Epithelial cell of proximal tubule (primary cell): ENCODE results near the gene C8G. TPM values are rescaled to one million over a fixed set of nuclear protein-coding genes. Genes with fewer than 3 reads are reported as not detected.

Source experiments
- DNase-seq: peaks from one replicate; pipeline ENCODE4 v3.0.0-alpha.2; 2011; ENCODE audit warnings: low read depth
- H3K4me3 ChIP-seq: 2 replicates; pipeline ENCODE4 v1.5.1; 2011; ENCODE audit warnings: low read depth, mild to moderate bottlenecking, low read length
- total RNA-seq: library from RNA; depleted of rRNA; stranded (reverse); fragments of >200 nt; gene quantifications from 2 replicates; pipeline ENCODE4 v1.2.3, GENCODE V29; 2015
- TF ChIP-seq, protein P1 (sequence below): conservative IDR thresholded peaks from 2 replicates; pipeline ENCODE4 v1.5.1; 2012; ENCODE audit warnings: low read depth, mild to moderate bottlenecking, low read length

The C8G gene
- total RNA-seq, 1 donor from 2014 or later, result not detected

DNA sequence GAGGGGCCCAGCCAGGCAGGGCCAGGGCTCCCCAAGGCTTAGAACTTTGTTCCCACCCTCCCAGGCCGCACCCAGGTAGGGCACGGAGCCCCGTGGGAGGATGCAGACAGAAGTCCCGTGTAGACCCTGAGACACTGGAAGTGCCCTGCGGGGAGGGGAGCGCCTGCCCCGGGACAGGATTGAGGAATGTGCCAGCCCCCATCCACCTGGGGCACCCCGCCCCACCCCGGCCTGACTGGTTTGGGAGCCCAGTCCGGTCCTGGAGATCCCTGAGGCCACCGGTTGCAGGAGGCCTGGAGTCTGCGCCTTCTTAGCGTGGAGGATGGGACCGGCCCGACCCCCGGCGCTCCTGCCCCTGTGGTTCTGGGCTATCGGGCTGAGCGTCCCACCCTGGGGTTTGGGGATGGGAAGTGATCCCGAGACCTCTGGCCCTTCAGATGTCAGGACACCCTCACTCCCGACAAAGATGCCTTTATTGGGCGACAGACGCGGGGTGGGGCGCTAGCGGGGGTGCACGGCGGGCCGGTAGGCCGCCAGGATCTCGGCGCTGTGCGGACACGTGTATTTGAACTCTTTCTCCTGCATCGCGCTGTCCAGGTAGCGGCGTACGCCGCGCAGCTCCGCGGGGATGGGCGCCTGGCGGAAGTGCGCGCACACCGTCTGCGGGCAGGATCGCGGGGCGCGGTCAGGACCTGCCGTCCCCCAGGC lies 49.3 kb downstream of the C8G start:
- TF ChIP-seq, protein P1, sequence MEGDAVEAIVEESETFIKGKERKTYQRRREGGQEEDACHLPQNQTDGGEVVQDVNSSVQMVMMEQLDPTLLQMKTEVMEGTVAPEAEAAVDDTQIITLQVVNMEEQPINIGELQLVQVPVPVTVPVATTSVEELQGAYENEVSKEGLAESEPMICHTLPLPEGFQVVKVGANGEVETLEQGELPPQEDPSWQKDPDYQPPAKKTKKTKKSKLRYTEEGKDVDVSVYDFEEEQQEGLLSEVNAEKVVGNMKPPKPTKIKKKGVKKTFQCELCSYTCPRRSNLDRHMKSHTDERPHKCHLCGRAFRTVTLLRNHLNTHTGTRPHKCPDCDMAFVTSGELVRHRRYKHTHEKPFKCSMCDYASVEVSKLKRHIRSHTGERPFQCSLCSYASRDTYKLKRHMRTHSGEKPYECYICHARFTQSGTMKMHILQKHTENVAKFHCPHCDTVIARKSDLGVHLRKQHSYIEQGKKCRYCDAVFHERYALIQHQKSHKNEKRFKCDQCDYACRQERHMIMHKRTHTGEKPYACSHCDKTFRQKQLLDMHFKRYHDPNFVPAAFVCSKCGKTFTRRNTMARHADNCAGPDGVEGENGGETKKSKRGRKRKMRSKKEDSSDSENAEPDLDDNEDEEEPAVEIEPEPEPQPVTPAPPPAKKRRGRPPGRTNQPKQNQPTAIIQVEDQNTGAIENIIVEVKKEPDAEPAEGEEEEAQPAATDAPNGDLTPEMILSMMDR, result no peak
- no peak for DNase-seq
- H3K4me3 ChIP-seq, result no peak overlapping the region

DNA sequence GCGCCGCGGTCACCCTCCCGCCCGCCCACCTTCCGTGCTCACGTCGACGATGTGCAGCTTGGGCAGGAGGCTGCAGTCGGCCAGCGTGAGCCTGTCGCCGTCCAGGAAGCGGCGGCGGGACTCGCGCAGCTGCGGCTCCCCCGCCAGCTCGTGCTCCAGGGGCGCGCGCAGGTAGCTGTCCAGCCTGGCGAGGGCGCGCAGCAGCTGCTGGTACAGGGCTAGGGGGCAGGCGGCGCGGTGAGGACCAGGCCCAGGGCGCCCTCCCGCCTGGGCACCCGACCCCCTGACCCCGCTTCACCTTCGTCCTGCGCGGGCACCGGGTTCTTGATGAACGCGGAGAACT lies 49.8 kb downstream of the C8G start:
- no peak overlapping the region for H3K4me3 ChIP-seq
- DNase-seq, result no peak
- TF ChIP-seq, protein P1, result no peak

DNA sequence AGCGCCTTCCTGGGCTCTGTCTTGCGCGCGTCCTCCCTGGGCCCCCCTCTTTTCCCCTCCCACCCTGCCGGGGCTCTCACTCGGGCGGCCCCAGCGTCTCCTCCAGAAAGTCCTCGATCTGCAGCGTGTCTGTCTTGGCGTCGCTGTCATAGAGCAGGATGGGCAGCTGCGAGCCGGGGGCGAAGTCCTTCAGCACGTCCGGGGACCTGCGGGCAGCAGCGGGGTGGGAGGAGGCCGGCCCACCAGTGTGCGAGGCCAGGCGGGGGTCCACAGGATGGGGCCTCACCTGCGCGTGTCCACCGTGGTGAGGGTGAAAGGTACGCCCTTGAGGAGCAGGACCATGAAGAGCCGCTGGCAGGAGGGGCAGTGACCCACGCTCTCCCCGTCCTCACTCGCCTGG lies 50.3 kb downstream of the C8G start:
- no peak overlapping the region for H3K4me3 ChIP-seq
- no peak for DNase-seq
- TF ChIP-seq, protein P1, result no peak

DNA sequence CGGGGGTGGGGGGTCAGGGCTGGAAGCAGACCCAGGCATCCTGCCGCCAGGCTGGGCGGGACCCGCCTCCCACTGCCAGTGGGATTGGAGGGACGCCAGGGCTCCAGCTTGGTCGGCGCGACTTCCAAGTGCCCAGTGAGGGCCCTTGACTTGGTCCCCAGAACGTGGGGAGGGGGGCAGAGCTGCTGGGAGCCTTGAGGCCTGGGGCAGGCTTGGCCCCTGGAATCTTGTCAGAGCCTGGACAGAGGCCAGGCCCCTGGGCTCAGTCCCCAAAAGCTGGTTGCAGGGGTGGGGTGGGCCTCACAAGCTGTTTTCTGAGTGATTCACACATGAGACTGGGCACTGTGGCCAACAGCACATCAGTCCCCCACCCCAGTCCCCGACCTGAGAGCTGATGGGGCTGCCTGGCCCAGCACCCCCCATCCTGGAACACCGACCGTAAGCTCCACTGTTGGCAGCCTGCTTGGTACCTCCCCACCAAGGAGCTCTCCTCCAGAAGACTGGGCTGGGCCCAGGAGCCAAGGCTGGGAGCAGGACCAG lies 50.8 kb downstream of the C8G start:
- no peak overlapping the region for H3K4me3 ChIP-seq
- TF ChIP-seq, protein P1, result no peak
- DNase-seq, result no peak

Other genes starting within 250 kb of the C8G start
- 11.4 and 20.3 TPM in 2 replicates for gene DIPK1B, start 232.7 kb upstream of the C8G start, total RNA-seq
- gene LCN10, start 202.3 kb upstream of the C8G start, total RNA-seq, result not detected in 2 replicates
- gene LCN6, start 196.7 kb upstream of the C8G start, total RNA-seq, result not detected in 2 replicates
- not detected in 2 replicates for gene LCN8, start 187.0 kb upstream of the C8G start, total RNA-seq
- not detected in 2 replicates for gene LCN15, start 180.7 kb upstream of the C8G start, total RNA-seq
- 90.4 and 108 TPM in 2 replicates for gene TMEM141, start 153.9 kb upstream of the C8G start, total RNA-seq
- gene CCDC183, start 148.9 kb upstream of the C8G start, total RNA-seq, result 0.06 TPM in 1 of 2 replicates, not detected in the other
- 114 and 160 TPM in 2 replicates for gene RABL6, start 137.3 kb upstream of the C8G start, total RNA-seq
- 0.51 and 2.2 TPM in 2 replicates for gene AJM1, start 102.8 kb upstream of the C8G start, total RNA-seq
- 101 and 114 TPM in 2 replicates for gene PHPT1, start 95.8 kb upstream of the C8G start, total RNA-seq
- gene MAMDC4, start 92.9 kb upstream of the C8G start, total RNA-seq, result 1.2 and 4.8 TPM in 2 replicates
- 403 and 419 TPM in 2 replicates for gene EDF1, start 78.9 kb upstream of the C8G start, total RNA-seq
- 21.0 and 26.1 TPM in 2 replicates for gene TRAF2, start 58.7 kb upstream of the C8G start, total RNA-seq
- gene FBXW5, start 505 bp upstream of the C8G start, total RNA-seq, result 124 and 149 TPM in 2 replicates
- gene LCN12, start 7.0 kb downstream of the C8G start, total RNA-seq, result 1.2 TPM in 1 of 2 replicates, not detected in the other
- gene PTGDS, start 32.3 kb downstream of the C8G start, total RNA-seq, result not detected in 2 replicates
- gene LCNL1, start 37.8 kb downstream of the C8G start, total RNA-seq, result not detected in 2 replicates
- gene PAXX, start 47.2 kb downstream of the C8G start, total RNA-seq, result 70.1 and 81.7 TPM in 2 replicates
- 2.2 and 2.4 TPM in 2 replicates for gene CLIC3, start 51.3 kb downstream of the C8G start, total RNA-seq
- gene ABCA2, start 83.0 kb downstream of the C8G start, total RNA-seq, result 3.0 and 7.6 TPM in 2 replicates
- not detected in 2 replicates for gene FUT7, start 86.8 kb downstream of the C8G start, total RNA-seq
- 19.7 and 47.7 TPM in 2 replicates for gene NPDC1, start 100.9 kb downstream of the C8G start, total RNA-seq
- gene ENTPD2, start 108.8 kb downstream of the C8G start, total RNA-seq, result 0.87 TPM in 1 of 2 replicates, not detected in the other
- 25.6 and 51.3 TPM in 2 replicates for gene SAPCD2, start 125.3 kb downstream of the C8G start, total RNA-seq
- 2.1 and 2.2 TPM in 2 replicates for gene UAP1L1, start 132.3 kb downstream of the C8G start, total RNA-seq
- 46.0 and 74.3 TPM in 2 replicates for gene MAN1B1, start 141.7 kb downstream of the C8G start, total RNA-seq
- 66.9 and 125 TPM in 2 replicates for gene DPP7, start 169.5 kb downstream of the C8G start, total RNA-seq
- gene GRIN1, start 193.9 kb downstream of the C8G start, total RNA-seq, result not detected in 2 replicates
- not detected in 2 replicates for gene LRRC26, start 224.8 kb downstream of the C8G start, total RNA-seq
- gene TMEM210, start 226.8 kb downstream of the C8G start, total RNA-seq, result not detected in 2 replicates
- gene ANAPC2, start 243.3 kb downstream of the C8G start, total RNA-seq, result 16.7 TPM in 2 replicates
- 139 and 185 TPM in 2 replicates for gene SSNA1, start 243.4 kb downstream of the C8G start, total RNA-seq